ENCODE measurements around the gene UFD1.

The UFD1 gene

GRCh38 chr22:19405133-19405532 is 73.9 kb downstream of the UFD1 start:
- no peak overlapping the region for H3K27ac ChIP-seq
- no peak for TF ChIP-seq CTCF (IDR thresholded peaks at IDR 0.05)

DNA sequence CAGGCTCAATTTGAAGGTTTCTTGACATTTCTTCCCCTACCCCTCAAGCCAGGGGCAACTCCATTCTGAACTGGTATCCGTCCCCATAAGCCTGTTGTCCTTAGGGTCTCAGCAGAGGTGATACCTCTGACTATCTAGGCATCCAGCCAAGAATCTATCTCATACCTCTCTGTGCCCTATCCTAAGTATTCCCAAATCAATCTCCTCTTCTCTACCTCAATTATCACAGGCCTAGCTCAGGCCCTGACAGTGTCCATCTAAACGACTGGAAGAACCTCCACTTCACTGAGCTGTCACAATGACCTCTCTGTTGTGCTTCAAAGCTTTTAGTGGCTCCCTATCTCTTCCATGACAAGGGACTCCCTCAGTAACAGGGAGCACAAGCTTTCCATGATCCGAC is 74.3 kb downstream of the UFD1 start:
- TF ChIP-seq CTCF (IDR thresholded peaks at IDR 0.05): no peak
- no peak for TF ChIP-seq ZFX (IDR thresholded peaks at IDR 0.05; ENCODE audit: borderline replicate concordance)
- H3K27ac ChIP-seq: no peak overlapping the region

DNA sequence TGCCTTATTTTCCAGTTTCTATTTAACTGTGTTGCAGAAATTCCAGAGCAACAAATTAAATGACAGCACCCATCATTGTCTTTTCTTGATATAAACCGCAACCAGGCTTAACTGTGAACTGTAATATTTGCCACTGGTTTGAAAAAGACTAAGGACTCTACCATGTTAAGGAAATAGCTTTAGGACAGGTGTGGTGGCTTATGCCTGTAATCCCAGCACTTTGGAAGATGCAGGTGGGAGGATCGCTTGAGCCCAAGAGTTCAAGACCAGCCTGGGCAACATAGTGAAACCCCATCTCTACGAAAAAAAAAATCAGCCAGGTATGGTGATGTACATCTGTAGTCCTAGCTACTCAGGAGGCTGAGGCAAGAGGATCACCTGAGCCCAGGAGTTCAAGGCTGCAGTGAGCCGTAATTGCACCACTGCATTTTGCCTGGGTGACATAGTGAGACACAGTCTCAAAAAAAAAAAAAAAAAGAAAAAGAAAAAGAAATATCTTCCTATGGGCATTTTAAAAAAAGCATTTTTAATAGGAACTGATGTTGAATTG is 76.3 kb downstream of the UFD1 start:
- TF ChIP-seq CTCF (IDR thresholded peaks at IDR 0.05) (no peak), ZFX (IDR thresholded peaks at IDR 0.05; ENCODE audit: borderline replicate concordance) (no peak)
- no peak overlapping the region for H3K27ac ChIP-seq

DNA sequence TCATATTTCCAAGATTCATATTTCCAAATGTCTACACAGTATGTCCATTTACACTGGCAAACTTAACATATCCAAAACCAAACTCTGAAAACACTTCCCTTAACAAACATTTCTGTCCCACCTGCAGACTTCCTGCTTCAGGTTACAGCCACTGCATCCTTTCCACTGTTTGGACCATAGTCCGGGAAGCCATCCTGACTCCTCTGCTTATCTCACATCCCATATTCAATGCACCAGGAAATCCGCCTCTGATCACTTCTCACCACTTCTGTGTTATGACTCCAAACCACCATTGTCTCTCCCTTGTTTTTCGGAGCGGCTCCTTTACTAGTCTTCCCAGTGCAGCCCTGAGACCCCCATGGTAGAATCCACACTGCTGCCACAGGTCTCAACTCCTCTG is 77.5 kb downstream of the UFD1 start:
- TF ChIP-seq CTCF (IDR thresholded peaks at IDR 0.05): no peak
- no peak for TF ChIP-seq ZFX (IDR thresholded peaks at IDR 0.05; ENCODE audit: borderline replicate concordance)
- H3K27ac ChIP-seq: no peak overlapping the region

- H3K27ac ChIP-seq: no peak overlapping the region
- no peak for TF ChIP-seq ZFX (IDR thresholded peaks at IDR 0.05; ENCODE audit: borderline replicate concordance)
- no peak for TF ChIP-seq CTCF (IDR thresholded peaks at IDR 0.05)
These were observed 78.1 kb downstream of the UFD1 start for GRCh38 chr22:19400881-19401280.

Data from 22Rv1 (cell line).